NB4 (cell line): Measurements from ENCODE around the gene ABCC11.

Experiments
- POLR2A ChIP-seq: IDR thresholded peaks from 2 replicates; pipeline ENCODE4 v1.6.1; 2011; ENCODE audit warnings: mild to moderate bottlenecking; ENCODE audit not compliant: insufficient read length; ENCODE audit errors: extremely low read depth
- TF ChIP-seq, protein P1 (sequence below): IDR thresholded peaks from one replicate; pipeline ENCODE4 v1.5.1; 2012; ENCODE audit warnings: low read depth, low read length

DNA sequence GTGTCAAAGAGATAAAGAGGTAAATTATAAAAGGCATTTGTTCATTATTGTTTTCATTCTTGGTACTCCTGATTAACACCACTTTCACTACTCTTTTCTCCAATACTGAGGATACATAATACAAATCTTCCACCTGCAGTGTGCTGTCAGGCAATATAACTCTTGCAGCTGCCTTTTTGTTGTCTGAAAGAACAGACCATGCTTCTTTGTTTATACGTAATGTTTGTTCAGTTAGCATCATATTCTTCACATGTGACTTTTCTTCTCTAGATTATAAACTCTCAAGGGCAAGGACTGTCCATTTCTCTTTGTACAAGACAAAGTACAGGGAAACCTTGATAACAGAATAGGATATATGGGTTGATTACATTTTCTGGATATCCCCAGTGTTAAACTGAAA, 14.2 kb upstream of the ABCC11 start:
- TF ChIP-seq, protein P1, sequence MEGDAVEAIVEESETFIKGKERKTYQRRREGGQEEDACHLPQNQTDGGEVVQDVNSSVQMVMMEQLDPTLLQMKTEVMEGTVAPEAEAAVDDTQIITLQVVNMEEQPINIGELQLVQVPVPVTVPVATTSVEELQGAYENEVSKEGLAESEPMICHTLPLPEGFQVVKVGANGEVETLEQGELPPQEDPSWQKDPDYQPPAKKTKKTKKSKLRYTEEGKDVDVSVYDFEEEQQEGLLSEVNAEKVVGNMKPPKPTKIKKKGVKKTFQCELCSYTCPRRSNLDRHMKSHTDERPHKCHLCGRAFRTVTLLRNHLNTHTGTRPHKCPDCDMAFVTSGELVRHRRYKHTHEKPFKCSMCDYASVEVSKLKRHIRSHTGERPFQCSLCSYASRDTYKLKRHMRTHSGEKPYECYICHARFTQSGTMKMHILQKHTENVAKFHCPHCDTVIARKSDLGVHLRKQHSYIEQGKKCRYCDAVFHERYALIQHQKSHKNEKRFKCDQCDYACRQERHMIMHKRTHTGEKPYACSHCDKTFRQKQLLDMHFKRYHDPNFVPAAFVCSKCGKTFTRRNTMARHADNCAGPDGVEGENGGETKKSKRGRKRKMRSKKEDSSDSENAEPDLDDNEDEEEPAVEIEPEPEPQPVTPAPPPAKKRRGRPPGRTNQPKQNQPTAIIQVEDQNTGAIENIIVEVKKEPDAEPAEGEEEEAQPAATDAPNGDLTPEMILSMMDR: no peak
- TF ChIP-seq POLR2A: no peak
